ENCODE data around the gene TNFSF13B. TPM values are rescaled to one million over a fixed set of nuclear protein-coding genes. Genes with fewer than 3 reads are reported as not detected.

TNFSF13B gene
- total RNA-seq, 4 donors from 2014 or later: 1.1 to 7.1 TPM; not detected in 2

GRCh38 chr13:108283110-108283509, 13.6 kb downstream of the TNFSF13B start:
- intact Hi-C loops (cut with DNase I; ENCODE audit: low total_unique reads) (no loop called here), in situ Hi-C loops (cut with MboI; ENCODE audit: low pct_ligation_motif_present in 1 of 4, low pct_unique_long_range_greater_than_20kb in 1 of 4, low sequenced_read_pairs in 3 of 4) (no loop called here)
- DNase-seq: no peak
- Histone ChIP-seq H3K4me3 (no peak overlapping the region), H3K9me3 (no peaks in the 10 kb centered on the region), H3K36me3 (no peaks in the 10 kb centered on the region), H3K27me3 (no peaks in the 10 kb centered on the region), H3K27ac (no peak overlapping the region), H3K4me1 (no peaks in the 10 kb centered on the region)
- 65 to 77% methylated on average over 3 of the region's 3 CpGs for WGBS, 2 donors (ENCODE audit: low coverage in 1 of 2)
- no peak for TF ChIP-seq CTCF (IDR thresholded peaks at IDR 0.05)
- no peak for TF ChIP-seq POLR2A (IDR thresholded peaks at IDR 0.05)
- TF ChIP-seq EP300 (IDR thresholded peaks at IDR 0.05; ENCODE audit: low read depth): no peak
- TF ChIP-seq POLR2AphosphoS5 (IDR thresholded peaks at IDR 0.05): no peak

GRCh38 chr13:108288741-108289140, 19.2 kb downstream of the TNFSF13B start:
- TF ChIP-seq POLR2A (IDR thresholded peaks at IDR 0.05): no peak
- no peak for TF ChIP-seq EP300 (IDR thresholded peaks at IDR 0.05; ENCODE audit: low read depth)
- TF ChIP-seq CTCF (IDR thresholded peaks at IDR 0.05): no peak
- TF ChIP-seq POLR2AphosphoS5 (IDR thresholded peaks at IDR 0.05): no peak
- DNase-seq: no peak
- intact Hi-C loops (cut with DNase I; ENCODE audit: low total_unique reads) (no loop called here), in situ Hi-C loops (cut with MboI; ENCODE audit: low pct_ligation_motif_present in 1 of 4, low pct_unique_long_range_greater_than_20kb in 1 of 4, low sequenced_read_pairs in 3 of 4) (no loop called here)
- Histone ChIP-seq H3K27me3 (no peaks in the 10 kb centered on the region), H3K36me3 (no peaks in the 10 kb centered on the region), H3K4me1 (no peaks in the 10 kb centered on the region), H3K27ac (no peak overlapping the region), H3K9me3 (no peaks in the 10 kb centered on the region), H3K4me3 (no peak overlapping the region)
- WGBS, 2 donors (ENCODE audit: low coverage in 1 of 2): 58 to 71% methylated on average over 6 of the region's 6 CpGs

GRCh38 chr13:108289819-108290218, 20.3 kb downstream of the TNFSF13B start:
- in situ Hi-C loops (cut with MboI; ENCODE audit: low pct_ligation_motif_present in 1 of 4, low pct_unique_long_range_greater_than_20kb in 1 of 4, low sequenced_read_pairs in 3 of 4): no loop called here
- H3K4me1 ChIP-seq: no peaks in the 10 kb centered on the region
- intact Hi-C loops (cut with DNase I; ENCODE audit: low total_unique reads): no loop called here
- no peaks in the 10 kb centered on the region for H3K9me3 ChIP-seq
- H3K27me3 ChIP-seq: no peaks in the 10 kb centered on the region
- H3K27ac ChIP-seq: no peak overlapping the region
- no peak for DNase-seq
- H3K4me3 ChIP-seq: no peak overlapping the region
- TF ChIP-seq CTCF (IDR thresholded peaks at IDR 0.05) (no peak), EP300 (IDR thresholded peaks at IDR 0.05; ENCODE audit: low read depth) (no peak), POLR2AphosphoS5 (IDR thresholded peaks at IDR 0.05) (no peak), POLR2A (IDR thresholded peaks at IDR 0.05) (no peak)
- WGBS, 2 donors (ENCODE audit: low coverage in 1 of 2): 26 to 38% methylated on average over 1 of the region's 1 CpG
- no peaks in the 10 kb centered on the region for H3K36me3 ChIP-seq

GRCh38 chr13:108297114-108297513, 27.6 kb downstream of the TNFSF13B start:
- Histone ChIP-seq H3K27me3 (no peaks in the 10 kb centered on the region), H3K4me1 (no peaks in the 10 kb centered on the region), H3K27ac (no peak overlapping the region), H3K4me3 (no peak overlapping the region), H3K36me3 (no peaks in the 10 kb centered on the region), H3K9me3 (peaks cover 0 to 4% of the 10 kb centered on the region in 2 donors)
- in situ Hi-C loops (cut with MboI; ENCODE audit: low pct_ligation_motif_present in 1 of 4, low pct_unique_long_range_greater_than_20kb in 1 of 4, low sequenced_read_pairs in 3 of 4) (no loop called here), intact Hi-C loops (cut with DNase I; ENCODE audit: low total_unique reads) (no loop called here)
- 92 to 100% methylated on average over 1 of the region's 1 CpG for WGBS, 2 donors (ENCODE audit: low coverage in 1 of 2)
- no peak for TF ChIP-seq EP300 (IDR thresholded peaks at IDR 0.05; ENCODE audit: low read depth)
- no peak for TF ChIP-seq POLR2A (IDR thresholded peaks at IDR 0.05)
- TF ChIP-seq POLR2AphosphoS5 (IDR thresholded peaks at IDR 0.05): no peak
- no peak for TF ChIP-seq CTCF (IDR thresholded peaks at IDR 0.05)
- DNase-seq: no peak
